Measurements from ENCODE around the gene ZNF615.
"Not testable (repeated sequence)": the region's sequence is repeated elsewhere in the genome, so short reads cannot be mapped to it uniquely, and the experiment has no call there.

ZNF615 gene

GRCh38 chr19:51980116-51980736 lies 27.8 kb downstream of the ZNF615 start:
- DNase-seq = no peak

DNA sequence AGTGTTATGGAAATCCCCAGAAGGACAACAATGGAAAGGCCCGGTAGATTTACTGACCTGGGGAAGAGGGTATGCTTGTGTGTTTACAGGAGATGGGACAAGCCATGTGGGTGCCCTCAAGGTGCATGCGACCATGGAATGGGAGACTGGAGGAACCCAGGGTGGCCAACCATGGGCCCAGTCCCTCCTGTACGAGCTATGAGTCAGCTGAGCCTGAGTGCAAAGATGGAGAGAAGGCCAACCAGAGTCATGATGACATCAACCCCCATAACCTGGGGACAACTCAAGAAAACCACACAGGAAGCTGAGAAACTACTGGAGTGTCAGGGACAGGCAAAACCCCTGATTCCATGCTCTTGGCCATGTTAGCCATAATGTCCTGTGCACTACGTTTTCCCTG lies 29.1 kb downstream of the ZNF615 start:
- DNase-seq = no peak

DNA sequence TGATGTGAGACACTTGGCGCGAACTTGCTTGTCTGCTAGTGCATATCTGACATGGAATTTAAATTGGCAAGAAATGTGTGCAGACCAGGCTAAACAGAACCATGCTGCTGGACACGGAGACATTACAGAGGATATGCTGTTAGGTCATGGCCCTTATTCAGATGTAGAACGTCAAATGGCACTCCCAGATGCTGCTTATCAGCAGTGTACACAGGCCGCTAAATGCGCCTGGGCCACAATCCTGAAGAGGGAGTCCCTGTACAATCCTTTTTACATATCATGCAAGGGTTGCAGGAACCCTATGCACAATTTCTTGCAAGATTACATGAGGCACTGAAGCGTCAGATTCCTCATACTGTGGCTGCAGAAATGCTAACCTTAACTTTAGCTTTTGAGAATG lies 30.7 kb downstream of the ZNF615 start:
- DNase-seq = no peak

DNA sequence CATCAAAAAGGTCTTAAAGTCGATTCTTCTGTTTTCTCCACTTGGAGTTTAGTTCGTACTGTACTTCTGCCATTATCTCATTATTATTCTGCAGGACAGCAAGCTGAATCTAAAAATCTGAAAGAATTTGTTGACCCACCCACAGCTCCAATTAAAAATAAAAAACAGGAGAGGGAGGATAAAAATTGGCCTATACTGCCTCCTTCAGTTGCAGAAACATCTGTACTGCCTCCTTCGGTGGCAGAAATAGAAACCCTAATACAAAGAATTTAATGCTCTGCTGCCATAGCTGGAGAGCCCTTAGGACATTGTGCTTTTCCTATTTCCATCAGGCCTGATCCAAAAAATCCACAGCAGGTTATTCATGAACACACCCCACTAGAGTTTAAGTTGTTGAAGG lies 31.2 kb downstream of the ZNF615 start:
- no peak for DNase-seq

DNA sequence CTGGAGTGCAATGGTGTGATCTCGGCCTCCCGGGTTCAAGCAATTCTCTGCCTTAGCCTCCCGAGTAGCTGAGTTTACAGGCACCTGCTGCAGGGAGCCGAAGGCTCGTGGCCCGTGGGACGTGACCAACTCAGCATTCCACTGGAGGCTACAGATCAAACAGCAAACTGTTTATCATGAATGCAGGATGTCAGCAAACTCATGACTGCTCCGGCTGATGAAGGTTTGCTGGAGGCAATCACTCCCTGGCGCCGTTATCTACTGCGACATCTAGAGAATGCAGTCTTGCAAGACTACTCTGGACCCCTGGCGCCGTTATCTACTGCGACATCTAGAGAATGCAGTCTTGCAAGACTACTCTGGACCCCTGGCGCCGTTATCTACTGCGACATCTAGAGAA lies 32.2 kb downstream of the ZNF615 start:
- DNase-seq = not testable (repeated sequence)

- DNase-seq = no peak
Measured at GRCh38 chr19:51971624-51972023, 36.4 kb downstream of the ZNF615 start.

GRCh38 chr19:51970718-51971117 lies 37.3 kb downstream of the ZNF615 start:
- no peak for DNase-seq

GRCh38 chr19:51965583-51965982 lies 42.4 kb downstream of the ZNF615 start:
- no peak for DNase-seq

- DNase-seq = not testable (repeated sequence)
Measured at GRCh38 chr19:51960621-51961233, 47.3 kb downstream of the ZNF615 start.

GRCh38 chr19:51959791-51960190 lies 48.2 kb downstream of the ZNF615 start:
- no peak for DNase-seq

DNA sequence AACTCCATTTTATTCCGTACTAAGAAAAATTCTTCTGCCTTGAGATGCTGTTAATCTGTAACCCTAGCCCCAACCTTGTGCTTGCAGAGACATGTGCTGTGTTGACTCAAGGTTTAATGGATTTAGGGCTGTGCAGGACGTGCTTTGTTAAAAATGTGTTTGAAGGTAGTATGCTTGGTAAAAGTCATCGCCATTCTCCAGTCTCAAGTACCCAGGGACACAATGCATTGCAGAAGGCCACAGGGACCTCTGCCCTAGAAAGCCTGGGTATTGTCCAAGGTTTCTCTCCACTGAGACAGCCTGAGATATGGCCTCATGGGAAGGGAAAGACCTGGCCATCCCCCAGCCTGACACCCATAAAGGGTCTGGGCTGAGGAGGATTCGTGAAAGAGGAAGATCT lies 50.2 kb downstream of the ZNF615 start:
- not testable (repeated sequence) for DNase-seq

DNA sequence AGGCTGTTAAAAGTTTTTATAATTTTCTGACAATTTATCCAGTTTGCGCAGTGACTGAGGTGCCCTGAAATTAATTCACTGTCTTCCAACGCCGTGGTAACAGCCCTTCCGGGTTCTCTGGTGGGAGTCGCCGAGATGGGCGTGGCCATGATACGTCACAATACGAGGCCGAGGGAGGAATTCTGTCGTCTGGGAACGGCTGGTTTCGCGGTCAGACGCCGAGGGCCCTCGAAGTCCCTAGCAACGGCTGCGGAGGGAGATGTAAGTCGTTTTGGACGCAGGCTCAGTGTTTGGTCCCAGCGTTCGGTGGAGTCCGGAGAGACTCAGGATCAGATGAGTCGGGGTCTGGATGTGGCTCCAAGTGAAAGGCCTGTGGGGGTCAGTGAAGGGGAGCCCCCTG lies 59.0 kb downstream of the ZNF615 start:
- DNase-seq = no peak

DNA sequence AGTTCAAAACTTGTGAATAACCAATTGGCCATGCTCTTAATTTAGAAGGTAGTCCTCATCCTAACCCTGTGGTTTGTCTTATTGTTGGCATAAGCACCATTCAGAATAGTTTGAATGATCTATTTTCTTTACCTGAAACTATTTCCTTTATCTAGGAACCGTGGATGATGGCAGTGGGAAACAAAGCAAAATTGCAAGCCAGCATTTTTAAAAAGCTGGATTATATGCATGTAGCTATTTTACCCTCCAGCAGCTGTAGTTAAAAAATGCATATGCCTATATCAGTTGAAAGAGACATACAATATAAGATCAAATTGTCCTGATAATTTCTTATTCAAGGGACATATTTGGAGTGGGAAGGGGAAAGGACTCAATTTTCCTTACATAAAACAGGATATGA lies 61.4 kb downstream of the ZNF615 start:
- DNase-seq = no peak

GRCh38 chr19:51944798-51945552 lies 63.0 kb downstream of the ZNF615 start:
- DNase-seq = no peak
